ENCODE results near the gene PKIB.

- TF ChIP-seq, protein P1, sequence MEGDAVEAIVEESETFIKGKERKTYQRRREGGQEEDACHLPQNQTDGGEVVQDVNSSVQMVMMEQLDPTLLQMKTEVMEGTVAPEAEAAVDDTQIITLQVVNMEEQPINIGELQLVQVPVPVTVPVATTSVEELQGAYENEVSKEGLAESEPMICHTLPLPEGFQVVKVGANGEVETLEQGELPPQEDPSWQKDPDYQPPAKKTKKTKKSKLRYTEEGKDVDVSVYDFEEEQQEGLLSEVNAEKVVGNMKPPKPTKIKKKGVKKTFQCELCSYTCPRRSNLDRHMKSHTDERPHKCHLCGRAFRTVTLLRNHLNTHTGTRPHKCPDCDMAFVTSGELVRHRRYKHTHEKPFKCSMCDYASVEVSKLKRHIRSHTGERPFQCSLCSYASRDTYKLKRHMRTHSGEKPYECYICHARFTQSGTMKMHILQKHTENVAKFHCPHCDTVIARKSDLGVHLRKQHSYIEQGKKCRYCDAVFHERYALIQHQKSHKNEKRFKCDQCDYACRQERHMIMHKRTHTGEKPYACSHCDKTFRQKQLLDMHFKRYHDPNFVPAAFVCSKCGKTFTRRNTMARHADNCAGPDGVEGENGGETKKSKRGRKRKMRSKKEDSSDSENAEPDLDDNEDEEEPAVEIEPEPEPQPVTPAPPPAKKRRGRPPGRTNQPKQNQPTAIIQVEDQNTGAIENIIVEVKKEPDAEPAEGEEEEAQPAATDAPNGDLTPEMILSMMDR (IDR thresholded peaks at IDR 0.05; ENCODE audit: low read depth, low read length): no peak
- TF ChIP-seq POLR2A (IDR thresholded peaks at IDR 0.05; ENCODE audit: extremely low read depth, insufficient read length) (no peak), MYC (IDR thresholded peaks at IDR 0.05; ENCODE audit: low read depth, low read length) (no peak)
- TF ChIP-seq, protein P2, sequence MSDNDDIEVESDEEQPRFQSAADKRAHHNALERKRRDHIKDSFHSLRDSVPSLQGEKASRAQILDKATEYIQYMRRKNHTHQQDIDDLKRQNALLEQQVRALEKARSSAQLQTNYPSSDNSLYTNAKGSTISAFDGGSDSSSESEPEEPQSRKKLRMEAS (IDR thresholded peaks at IDR 0.05; ENCODE audit: low read depth, low read length): no peak
These were observed 150.1 kb downstream of the PKIB start for GRCh38 chr6:122760330-122760729.

Measured in NB4 (cell line).